GM12892 (cell line): ENCODE data around the gene RAB10.

Experiments
- DNase-seq: peaks from one replicate; pipeline ENCODE4 v3.0.0; 2011; ENCODE audit not compliant: insufficient read length
- FAIRE-seq: peaks from 2 replicates; lab custom pipeline; 2011; peaks lifted over from hg19 to GRCh38; lab: Jason Lieb, UNC
- POLR2A ChIP-seq: IDR thresholded peaks from 2 replicates; pipeline ENCODE4 v1.6.1; 2011; ENCODE audit warnings: low read depth, low read length, control low read depth
- POLR2AphosphoS5 ChIP-seq: IDR thresholded peaks from 2 replicates; pipeline ENCODE4 v1.6.1; 2011; ENCODE audit warnings: low read depth, low read length, control low read depth
- TAF1 ChIP-seq: IDR thresholded peaks from 2 replicates; pipeline ENCODE4 v1.6.1; 2011; ENCODE audit warnings: low read depth, mild to moderate bottlenecking, control low read depth, low read length, borderline replicate concordance

Gene RAB10

GRCh38 chr2:26043862-26044696 is 10.2 kb downstream of the RAB10 start:
- no peak for DNase-seq
- peak; percentile 75 for FAIRE-seq
- TF ChIP-seq POLR2A, result no peak
- TF ChIP-seq TAF1, result no peak
- TF ChIP-seq POLR2AphosphoS5, result no peak

DNA sequence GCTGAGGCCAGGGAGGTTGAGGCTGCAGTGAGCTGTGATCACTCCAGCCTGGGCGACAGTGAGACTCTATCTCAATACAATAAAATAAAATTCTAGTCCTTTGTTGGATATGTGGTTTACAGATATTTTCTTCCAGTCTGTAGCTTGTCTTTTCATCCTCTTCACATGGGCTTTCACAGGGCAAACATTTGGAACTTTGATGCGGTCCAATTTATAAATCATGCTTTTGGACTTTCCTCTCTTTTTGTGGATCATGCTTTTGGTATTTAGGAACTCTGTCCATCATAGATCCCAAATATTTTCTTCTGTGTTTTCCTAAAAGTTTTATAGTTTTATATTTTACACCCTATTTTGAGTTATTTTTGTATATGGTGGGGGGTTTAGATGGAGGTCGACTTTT is 14.9 kb downstream of the RAB10 start:
- TF ChIP-seq TAF1, result no peak
- no peak for TF ChIP-seq POLR2A
- TF ChIP-seq POLR2AphosphoS5, result no peak
- FAIRE-seq, result no peak
- DNase-seq, result no peak

DNA sequence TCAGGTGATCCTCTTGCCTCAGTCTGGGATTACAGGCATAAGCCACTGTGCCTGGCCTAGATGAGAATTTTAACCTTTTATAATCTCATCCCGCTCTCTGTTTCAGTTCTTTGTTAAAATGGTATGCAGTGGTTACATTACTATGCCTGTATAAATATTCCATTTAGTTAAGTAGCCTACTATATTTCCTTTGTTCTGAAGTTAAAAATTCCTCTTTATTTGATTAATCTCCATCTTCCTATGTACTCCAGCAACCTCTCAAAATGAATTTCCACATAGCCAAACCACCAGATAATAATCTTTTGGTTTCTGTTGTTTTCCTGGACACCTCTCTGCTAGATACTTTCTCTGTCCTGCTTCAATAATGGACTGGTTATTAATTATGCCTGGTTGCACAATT is 15.8 kb downstream of the RAB10 start:
- no peak for DNase-seq
- TF ChIP-seq TAF1, result no peak
- no peak for TF ChIP-seq POLR2A
- TF ChIP-seq POLR2AphosphoS5, result no peak
- FAIRE-seq, result no peak

DNA sequence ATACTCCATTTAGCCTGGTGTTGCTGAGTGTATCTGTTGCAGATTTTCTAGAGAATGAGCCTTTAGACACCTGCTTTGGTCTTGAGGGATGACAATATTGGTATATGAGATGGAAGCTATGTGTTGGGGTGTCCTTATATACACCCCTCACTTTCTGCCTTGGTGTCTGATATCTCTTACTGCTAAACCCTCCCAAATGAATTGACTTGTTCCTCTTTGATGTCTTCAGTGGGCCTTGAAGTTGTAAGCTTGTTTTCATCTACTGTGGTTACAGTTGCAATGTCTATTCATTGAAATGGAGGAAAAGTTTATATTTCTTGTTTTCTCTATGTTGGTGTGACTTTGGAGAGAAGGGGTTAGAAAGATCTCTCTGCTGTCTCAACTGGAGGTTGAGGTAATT is 18.9 kb downstream of the RAB10 start:
- FAIRE-seq (no peak), DNase-seq (no peak)
- TF ChIP-seq POLR2A (no peak), TAF1 (no peak), POLR2AphosphoS5 (no peak)

DNA sequence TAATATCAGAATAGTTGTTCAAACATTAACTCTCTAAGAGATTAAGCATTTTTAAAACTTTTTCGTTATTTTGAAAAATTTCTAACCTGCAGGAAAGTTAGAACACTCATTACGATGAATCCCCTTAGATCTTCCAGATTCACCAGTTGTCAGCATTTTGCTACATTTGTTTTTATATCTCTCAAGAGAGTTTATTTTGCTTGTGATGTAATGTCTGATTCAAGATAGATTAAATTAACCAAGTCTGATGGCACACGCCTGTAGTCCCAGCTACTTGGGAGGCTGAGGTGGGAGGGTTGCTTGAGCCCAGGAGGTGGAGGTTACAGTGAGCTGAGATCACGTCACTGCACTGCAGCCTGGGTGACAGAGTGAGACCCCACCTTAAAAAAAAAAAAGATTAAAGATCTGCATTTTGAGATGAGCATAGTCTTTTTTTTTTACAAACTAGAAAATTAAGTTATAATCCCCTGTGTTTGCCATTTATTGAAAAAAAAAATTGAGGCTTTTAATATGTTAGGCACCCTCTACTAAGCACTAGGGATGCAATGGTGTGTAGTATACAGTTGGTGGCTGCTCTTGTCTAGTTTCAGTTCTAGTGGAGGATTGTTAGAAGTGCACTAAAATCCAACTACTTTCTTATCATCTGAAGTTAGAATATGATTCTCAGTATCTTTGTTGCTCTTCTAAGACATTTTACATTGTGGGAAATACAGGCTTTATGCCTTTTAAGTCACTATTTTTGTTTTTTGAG is 20.9 kb downstream of the RAB10 start:
- no peak for TF ChIP-seq TAF1
- no peak for TF ChIP-seq POLR2AphosphoS5
- TF ChIP-seq POLR2A, result no peak
- FAIRE-seq, result no peak

GRCh38 chr2:26058390-26058789 is 24.5 kb downstream of the RAB10 start:
- DNase-seq (no peak), FAIRE-seq (no peak)
- TF ChIP-seq TAF1 (no peak), POLR2A (no peak), POLR2AphosphoS5 (no peak)

More for the DNA sequence above, 20.9 kb downstream of the RAB10 start:
- no peak for DNase-seq

- no peak for TF ChIP-seq POLR2AphosphoS5
- no peak for TF ChIP-seq POLR2A
- TF ChIP-seq TAF1, result no peak
- DNase-seq, result no peak
- FAIRE-seq, result no peak
These were observed 25.7 kb downstream of the RAB10 start for GRCh38 chr2:26059542-26059941.

DNA sequence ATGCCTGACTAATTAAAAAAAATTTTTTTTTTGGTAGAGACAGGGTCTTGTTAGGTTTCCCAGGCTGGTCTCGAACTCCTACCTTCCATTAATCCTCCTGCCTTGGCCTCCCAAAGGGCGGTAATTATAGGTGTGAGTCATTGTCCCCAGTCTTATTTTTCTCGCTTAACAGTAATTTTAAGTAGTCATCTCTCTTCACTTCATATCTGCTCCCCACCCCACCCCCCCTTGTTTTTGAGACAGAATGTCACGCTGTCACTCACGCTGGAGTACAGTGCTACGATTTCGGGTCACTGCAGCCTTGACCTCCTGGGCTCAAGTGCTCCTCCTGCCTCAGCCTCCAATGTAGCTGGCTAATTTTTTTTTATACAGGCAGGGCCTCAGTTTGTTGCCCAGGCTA is 27.7 kb downstream of the RAB10 start:
- FAIRE-seq, result no peak
- no peak for DNase-seq
- TF ChIP-seq TAF1 (no peak), POLR2A (no peak), POLR2AphosphoS5 (no peak)

GRCh38 chr2:26064846-26065245 is 31.0 kb downstream of the RAB10 start:
- no peak for FAIRE-seq
- TF ChIP-seq POLR2A, result no peak
- TF ChIP-seq POLR2AphosphoS5, result no peak

GRCh38 chr2:26067186-26067974 is 33.5 kb downstream of the RAB10 start:
- TF ChIP-seq POLR2AphosphoS5 (no peak), TAF1 (no peak), POLR2A (no peak)
- FAIRE-seq (peak; percentile 38), DNase-seq (no peak)

More at GRCh38 chr2:26064846-26065245, 31.0 kb downstream of the RAB10 start:
- DNase-seq, result no peak

- TF ChIP-seq POLR2A, result no peak
- TF ChIP-seq POLR2AphosphoS5, result 0 out of 2 replicates have a peak, but pooled peaks have one; percentile 12
- no peak for TF ChIP-seq TAF1
- peak; percentile 61 for FAIRE-seq
- no peak for DNase-seq
These were observed 34.2 kb downstream of the RAB10 start for GRCh38 chr2:26067980-26068507.
